ENCODE results near the gene ZNF549. TPM values are rescaled to one million over a fixed set of nuclear protein-coding genes. Genes with fewer than 3 reads are reported as not detected.

ZNF549 gene
- total RNA-seq, 1 experiment from 2014 or later, result not detected

DNA sequence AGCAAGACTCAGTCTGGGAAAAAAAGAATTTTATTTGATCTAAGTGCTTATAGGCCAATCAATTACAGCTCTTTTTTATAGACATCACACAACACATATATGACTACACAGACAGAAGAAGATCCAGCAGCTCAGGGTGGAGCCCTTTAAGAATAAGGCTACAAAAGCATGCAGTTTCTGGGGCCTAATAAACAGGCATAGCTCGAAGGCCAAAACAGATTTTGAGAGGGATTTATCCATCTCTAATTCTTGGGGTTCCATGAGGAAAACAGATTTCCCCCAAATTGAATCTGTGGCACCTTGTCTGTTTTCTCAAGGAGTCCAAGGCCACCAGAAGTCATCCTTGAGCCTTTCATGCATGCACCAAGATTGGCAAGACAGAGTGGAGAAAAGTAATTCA is 36.4 kb downstream of the ZNF549 start:
- no peak overlapping the region for H2AFZ ChIP-seq (ENCODE audit: low read depth, low read length, poor library complexity, severe bottlenecking)
- H3K4me3 ChIP-seq (replicated peaks in 1 of 2; ENCODE audit: low read depth in 1 of 2, low read length in 2 of 2), result no peak overlapping the region
- TF ChIP-seq FOSL1 (IDR thresholded peaks at IDR 0.05; ENCODE audit: low read depth) (no peak), EZH2phosphoT487 (IDR thresholded peaks at IDR 0.05; ENCODE audit: borderline replicate concordance) (no peak), POLR2A (IDR thresholded peaks at IDR 0.05; ENCODE audit: borderline replicate concordance, extremely low read depth, insufficient read depth, insufficient read length) (no peak), POLR2AphosphoS5 (IDR thresholded peaks at IDR 0.05; ENCODE audit: low read depth, low read length) (no peak), SP1 (IDR thresholded peaks at IDR 0.05; ENCODE audit: low read depth) (no peak), RAD21 (IDR thresholded peaks at IDR 0.05; ENCODE audit: low read depth) (no peak), EZH2 (IDR thresholded peaks at IDR 0.05) (no peak), ELF1 (IDR thresholded peaks at IDR 0.05; ENCODE audit: borderline replicate concordance, low read depth) (no peak), TCF7L2 (IDR thresholded peaks at IDR 0.05; ENCODE audit: borderline replicate concordance, extremely low read depth, insufficient read depth, insufficient read length) (no peak), YY1 (IDR thresholded peaks at IDR 0.05; ENCODE audit: extremely low read depth, insufficient replicate concordance, low read depth, low read length) (no peak), SIN3A (IDR thresholded peaks at IDR 0.05; ENCODE audit: low read depth) (no peak), EGR1 (IDR thresholded peaks at IDR 0.05; ENCODE audit: low read depth) (no peak), ZNF274 (IDR thresholded peaks at IDR 0.05; ENCODE audit: low read depth, low read length) (no peak), SRF (IDR thresholded peaks at IDR 0.05; ENCODE audit: low read depth) (no peak), JUND (IDR thresholded peaks at IDR 0.05) (no peak)
- TF ChIP-seq, protein P1, sequence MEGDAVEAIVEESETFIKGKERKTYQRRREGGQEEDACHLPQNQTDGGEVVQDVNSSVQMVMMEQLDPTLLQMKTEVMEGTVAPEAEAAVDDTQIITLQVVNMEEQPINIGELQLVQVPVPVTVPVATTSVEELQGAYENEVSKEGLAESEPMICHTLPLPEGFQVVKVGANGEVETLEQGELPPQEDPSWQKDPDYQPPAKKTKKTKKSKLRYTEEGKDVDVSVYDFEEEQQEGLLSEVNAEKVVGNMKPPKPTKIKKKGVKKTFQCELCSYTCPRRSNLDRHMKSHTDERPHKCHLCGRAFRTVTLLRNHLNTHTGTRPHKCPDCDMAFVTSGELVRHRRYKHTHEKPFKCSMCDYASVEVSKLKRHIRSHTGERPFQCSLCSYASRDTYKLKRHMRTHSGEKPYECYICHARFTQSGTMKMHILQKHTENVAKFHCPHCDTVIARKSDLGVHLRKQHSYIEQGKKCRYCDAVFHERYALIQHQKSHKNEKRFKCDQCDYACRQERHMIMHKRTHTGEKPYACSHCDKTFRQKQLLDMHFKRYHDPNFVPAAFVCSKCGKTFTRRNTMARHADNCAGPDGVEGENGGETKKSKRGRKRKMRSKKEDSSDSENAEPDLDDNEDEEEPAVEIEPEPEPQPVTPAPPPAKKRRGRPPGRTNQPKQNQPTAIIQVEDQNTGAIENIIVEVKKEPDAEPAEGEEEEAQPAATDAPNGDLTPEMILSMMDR (IDR thresholded peaks at IDR 0.05 in 2 of 3, conservative IDR thresholded peaks at IDR 0.05 in 1 of 3; ENCODE audit: borderline replicate concordance in 1 of 3, insufficient read depth in 1 of 3, low read depth in 2 of 3, low read length in 2 of 3), result no peak
- TF ChIP-seq, protein P2, sequence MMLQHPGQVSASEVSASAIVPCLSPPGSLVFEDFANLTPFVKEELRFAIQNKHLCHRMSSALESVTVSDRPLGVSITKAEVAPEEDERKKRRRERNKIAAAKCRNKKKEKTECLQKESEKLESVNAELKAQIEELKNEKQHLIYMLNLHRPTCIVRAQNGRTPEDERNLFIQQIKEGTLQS (IDR thresholded peaks at IDR 0.05), result no peak
- TF ChIP-seq, protein P3, sequence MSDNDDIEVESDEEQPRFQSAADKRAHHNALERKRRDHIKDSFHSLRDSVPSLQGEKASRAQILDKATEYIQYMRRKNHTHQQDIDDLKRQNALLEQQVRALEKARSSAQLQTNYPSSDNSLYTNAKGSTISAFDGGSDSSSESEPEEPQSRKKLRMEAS (IDR thresholded peaks at IDR 0.05), result no peak
- TF ChIP-seq, protein P4, sequence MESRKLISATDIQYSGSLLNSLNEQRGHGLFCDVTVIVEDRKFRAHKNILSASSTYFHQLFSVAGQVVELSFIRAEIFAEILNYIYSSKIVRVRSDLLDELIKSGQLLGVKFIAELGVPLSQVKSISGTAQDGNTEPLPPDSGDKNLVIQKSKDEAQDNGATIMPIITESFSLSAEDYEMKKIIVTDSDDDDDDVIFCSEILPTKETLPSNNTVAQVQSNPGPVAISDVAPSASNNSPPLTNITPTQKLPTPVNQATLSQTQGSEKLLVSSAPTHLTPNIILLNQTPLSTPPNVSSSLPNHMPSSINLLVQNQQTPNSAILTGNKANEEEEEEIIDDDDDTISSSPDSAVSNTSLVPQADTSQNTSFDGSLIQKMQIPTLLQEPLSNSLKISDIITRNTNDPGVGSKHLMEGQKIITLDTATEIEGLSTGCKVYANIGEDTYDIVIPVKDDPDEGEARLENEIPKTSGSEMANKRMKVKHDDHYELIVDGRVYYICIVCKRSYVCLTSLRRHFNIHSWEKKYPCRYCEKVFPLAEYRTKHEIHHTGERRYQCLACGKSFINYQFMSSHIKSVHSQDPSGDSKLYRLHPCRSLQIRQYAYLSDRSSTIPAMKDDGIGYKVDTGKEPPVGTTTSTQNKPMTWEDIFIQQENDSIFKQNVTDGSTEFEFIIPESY (IDR thresholded peaks at IDR 0.05; ENCODE audit: extremely low read depth, insufficient replicate concordance, low read length), result no peak
- TF ChIP-seq, protein P5, sequence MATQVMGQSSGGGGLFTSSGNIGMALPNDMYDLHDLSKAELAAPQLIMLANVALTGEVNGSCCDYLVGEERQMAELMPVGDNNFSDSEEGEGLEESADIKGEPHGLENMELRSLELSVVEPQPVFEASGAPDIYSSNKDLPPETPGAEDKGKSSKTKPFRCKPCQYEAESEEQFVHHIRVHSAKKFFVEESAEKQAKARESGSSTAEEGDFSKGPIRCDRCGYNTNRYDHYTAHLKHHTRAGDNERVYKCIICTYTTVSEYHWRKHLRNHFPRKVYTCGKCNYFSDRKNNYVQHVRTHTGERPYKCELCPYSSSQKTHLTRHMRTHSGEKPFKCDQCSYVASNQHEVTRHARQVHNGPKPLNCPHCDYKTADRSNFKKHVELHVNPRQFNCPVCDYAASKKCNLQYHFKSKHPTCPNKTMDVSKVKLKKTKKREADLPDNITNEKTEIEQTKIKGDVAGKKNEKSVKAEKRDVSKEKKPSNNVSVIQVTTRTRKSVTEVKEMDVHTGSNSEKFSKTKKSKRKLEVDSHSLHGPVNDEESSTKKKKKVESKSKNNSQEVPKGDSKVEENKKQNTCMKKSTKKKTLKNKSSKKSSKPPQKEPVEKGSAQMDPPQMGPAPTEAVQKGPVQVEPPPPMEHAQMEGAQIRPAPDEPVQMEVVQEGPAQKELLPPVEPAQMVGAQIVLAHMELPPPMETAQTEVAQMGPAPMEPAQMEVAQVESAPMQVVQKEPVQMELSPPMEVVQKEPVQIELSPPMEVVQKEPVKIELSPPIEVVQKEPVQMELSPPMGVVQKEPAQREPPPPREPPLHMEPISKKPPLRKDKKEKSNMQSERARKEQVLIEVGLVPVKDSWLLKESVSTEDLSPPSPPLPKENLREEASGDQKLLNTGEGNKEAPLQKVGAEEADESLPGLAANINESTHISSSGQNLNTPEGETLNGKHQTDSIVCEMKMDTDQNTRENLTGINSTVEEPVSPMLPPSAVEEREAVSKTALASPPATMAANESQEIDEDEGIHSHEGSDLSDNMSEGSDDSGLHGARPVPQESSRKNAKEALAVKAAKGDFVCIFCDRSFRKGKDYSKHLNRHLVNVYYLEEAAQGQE (IDR thresholded peaks at IDR 0.05; ENCODE audit: low read depth), result no peak
- RAD21 ChIA-PET (ENCODE audit: low non-redundant PET in 1 of 2, low total read pairs in 2 of 2, uncharacterized antibody in 2 of 2, unreplicated experiment in 2 of 2), result no interaction called here
- DNase-seq (ENCODE audit: low read depth, low spot score) (no peak), ATAC-seq (no peak)
- H3K9ac ChIP-seq (ENCODE audit: low read length), result no peak overlapping the region
- POLR2A ChIA-PET, result no interaction called here
- H4K20me1 ChIP-seq (ENCODE audit: insufficient read depth), result no peaks in the 10 kb centered on the region
- no peaks in the 10 kb centered on the region for H3K4me1 ChIP-seq (ENCODE audit: control insufficient read depth in 1 of 2, insufficient read depth in 2 of 2, low read length in 2 of 2)
- no peaks in the 10 kb centered on the region for H3K79me2 ChIP-seq (ENCODE audit: insufficient read depth, low read length)
- no peaks in the 10 kb centered on the region for H3K9me2 ChIP-seq (ENCODE audit: insufficient read depth)
- BruUV-seq (replicated peaks), result no TSS peak
- intact Hi-C loops (cut with micrococcal nuclease), result no loop called here
- no peaks in the 10 kb centered on the region for H3K36me3 ChIP-seq (ENCODE audit: control insufficient read depth in 1 of 2, insufficient read depth in 2 of 2, low read length in 2 of 2)
- peaks cover 30 to 50% of the 10 kb centered on the region in 2 experiments; a peak in 2 of 4 replicates for H3K9me3 ChIP-seq (ENCODE audit: control insufficient read depth in 1 of 2, insufficient read depth in 1 of 2, low read depth in 1 of 2, low read length in 2 of 2)
- CTCF ChIA-PET, result no interaction called here
- H3K4me2 ChIP-seq (ENCODE audit: low read length), result no peak overlapping the region
- no peaks in the 10 kb centered on the region for H3K27me3 ChIP-seq (ENCODE audit: insufficient read depth, low read length)
- no peak overlapping the region for H3K27ac ChIP-seq (ENCODE audit: low read depth, low read length)
